CD4-positive, alpha-beta T cell treated with Interleukin-17A for 1 hour (primary cell): ENCODE measurements around the gene VSX1.

Experiments used
- DNase-seq: peaks from one replicate; pipeline ENCODE4 v3.0.0-alpha.2; 2020

VSX1 gene

DNA sequence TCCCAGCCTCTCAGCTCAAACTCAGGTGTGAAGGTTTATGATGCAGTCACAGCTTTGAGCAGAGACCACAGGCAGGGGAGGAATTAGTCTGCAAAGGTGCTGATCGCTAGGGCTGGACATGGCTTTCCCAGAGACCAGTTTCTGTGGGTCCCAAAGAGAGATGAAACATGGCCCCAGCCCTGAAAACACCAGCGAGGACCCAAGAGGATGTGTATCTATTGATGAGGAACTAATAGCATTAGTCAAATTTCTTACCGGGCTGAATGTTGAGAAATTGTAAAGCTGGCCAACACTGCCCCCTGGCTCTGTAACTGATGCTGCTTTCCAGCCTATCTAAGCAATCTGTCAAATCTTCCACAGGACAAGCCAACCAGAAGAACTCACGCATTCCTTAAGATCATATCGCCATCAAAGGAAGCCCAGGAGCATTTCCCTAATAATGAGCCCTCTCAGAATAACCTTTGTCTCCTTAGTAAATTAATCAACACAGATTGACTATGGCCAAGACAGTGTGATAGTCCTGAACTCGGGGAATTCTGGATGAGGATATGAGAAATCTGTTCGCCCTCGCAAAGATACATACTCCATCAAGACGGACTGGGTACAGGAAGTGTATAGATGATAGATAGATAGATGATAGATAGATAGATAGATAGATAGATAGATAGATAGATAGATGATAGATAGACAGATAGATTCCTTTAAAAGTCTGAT is 16.2 kb downstream of the VSX1 start:
- peak; percentile 80 for DNase-seq

DNA sequence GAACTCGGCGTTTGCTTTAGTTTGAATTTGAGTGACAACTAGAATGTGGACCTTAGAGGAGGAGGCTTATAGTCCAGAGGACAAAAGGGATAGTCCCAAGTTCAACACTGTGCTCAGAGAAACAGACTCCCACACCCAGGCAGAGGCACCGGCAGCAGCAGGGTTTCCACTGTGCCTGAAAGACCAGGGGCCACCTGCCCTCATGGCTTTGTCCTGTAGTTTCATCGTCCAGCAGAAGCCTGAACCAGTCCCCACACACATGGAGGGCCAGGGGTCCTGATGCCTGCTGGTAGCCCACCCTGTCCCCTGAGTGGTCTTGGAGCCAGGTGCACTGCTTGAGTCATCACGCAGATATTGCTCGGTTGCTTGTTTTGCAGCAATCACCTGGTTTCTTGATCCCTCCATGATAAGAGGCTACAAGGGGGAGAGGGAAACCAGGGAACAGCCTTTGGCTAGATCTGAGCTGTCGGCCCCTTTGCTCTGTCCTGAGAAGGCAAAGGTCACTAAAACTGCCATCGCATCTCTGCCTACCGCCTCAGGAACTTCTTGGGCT is 16.8 kb downstream of the VSX1 start:
- DNase-seq, result no peak

DNA sequence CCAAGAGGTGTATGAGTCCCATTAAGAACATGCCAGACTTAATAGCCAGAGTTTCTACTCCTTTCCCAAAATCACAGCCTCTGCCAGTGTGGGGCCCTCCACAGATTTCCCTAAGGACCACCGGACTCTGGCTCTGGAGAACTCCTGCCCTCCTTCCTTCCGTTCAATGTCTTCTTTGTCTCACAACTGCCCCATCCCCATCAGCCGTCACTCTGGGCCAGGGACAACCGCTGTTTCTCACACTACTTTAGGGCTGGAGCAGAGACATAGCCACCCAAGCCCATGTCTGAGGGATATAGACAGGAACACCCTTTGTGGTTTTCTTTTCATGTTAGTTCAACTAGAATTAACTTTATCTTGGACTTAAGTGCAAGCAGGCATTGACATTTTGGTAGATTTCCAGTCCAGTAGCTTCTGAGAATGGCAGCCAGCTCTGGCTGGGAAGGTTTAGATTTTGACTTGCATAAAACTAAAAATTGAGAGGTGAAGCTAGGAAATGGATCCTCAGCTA is 17.3 kb downstream of the VSX1 start:
- DNase-seq, result no peak

DNA sequence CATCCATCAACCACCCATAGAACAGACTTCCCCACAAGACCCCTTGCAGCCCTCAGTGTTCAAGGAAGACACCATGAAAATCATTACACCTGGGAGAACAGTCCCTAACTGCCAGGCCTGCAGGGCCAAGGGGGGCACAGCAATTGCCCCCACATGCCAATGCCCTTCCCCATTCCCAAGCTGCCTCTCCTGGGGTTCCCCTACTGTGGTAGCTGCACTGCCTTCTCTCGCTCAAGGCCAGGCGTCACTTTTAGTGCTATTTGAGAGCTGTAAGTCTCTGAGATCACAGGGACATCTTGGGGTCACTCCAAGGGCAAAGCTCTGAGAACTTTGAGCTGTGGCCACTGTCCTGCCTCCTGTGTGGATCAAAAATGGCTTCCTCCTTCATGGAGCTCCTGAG is 18.0 kb downstream of the VSX1 start:
- DNase-seq, result no peak

DNA sequence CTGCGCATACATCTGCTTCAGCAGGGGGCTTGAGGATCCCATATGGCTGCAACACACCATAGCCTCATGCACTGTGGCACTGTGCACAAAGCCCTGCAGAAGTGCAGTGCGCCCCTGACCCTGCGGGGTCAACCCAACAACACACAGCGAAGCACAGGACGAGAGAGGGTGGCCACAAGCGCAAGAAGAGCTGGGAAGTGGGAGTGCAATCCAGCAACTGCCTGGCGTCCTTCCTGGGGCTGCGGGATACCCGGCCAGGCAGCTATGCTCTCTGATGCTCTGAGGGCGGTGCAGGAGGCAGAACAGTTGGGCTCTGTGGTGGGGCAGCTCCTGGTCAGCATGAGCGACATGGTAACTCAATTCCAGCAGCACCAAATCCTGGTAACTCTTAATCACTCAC is 18.4 kb downstream of the VSX1 start:
- no peak for DNase-seq

DNA sequence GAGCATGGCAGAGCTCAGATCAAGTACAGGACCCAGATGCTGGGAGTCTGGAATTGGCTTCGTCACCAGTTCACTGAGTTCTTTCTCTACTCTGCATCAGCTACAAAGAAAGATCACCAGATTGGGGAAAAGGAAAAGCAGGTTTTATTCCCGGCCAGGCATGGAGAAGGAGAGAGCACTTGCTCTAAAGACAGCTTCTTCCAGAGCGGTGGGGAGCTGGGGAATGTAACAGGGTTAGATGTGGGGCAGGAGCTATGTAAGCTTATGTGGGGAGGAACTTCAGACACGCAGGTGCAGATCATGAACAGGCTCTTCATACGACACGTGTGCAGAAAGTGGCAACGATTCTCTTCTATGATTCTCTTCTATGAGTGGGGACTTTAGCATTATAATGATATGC is 19.1 kb downstream of the VSX1 start:
- no peak for DNase-seq

DNA sequence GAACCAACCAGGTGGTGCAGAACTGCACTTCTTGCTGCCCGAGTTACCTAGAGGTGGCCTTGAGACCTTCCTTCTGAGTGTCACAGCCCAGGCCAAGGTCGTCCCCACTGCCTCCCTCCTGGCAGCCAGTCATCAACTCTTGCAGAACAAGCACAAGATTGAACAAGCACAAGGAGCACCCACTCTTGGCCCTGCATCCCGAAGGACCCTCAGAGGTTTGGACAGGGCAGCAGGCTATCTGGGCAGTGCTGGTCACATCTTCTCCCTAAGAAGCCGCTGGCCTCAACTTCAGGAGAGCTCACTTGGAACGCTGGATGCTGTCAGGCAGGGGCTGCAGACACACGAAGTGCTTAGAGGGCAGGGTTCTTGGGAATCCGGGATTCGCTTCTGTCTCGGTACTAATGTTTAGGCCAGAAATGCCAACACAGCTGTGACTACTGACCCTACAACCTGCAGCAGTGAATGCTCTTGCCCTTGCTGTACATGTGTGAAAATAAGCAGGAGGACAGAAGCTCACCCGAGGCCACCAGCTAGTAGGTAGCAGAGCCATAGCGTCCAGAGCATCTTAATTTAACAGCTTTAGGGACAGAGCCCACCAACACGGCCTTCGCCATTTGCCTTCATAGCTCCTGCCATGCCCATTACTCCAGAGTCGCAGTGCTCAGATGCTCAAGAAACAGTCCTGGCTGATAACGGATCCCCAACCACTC is 20.0 kb downstream of the VSX1 start:
- DNase-seq, result no peak

DNA sequence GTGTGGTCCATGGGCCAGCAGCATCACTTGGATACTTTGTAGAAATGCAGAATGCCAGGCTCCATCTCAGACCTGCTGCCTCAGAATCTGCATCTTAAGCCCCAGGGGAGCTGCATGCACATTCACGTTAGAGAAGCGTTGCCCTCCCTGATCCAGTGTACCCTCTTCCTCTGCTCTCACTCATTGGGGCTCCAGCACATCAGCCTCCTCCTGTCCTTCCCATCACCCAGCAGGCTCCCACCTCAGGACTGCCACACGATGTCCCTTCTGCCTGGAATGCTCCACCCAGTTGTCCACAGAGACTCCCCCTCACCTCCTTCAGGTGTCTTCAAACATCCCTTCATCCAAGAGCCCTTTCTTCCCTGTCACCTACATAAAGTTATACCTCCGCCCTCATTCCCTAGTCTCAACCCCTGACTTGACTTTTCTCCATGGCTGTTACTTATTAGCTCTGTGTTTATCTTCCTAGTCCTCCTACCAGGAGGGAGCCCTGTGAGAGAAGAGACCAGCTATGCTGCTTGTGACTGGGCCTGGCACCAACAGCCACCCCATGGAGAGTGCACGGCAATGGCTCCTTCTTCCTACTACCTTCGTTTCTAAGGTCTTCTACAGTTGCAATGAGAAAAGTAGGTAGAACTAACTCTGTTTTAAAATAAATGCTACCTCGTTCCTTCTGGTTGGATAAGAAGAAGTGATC is 20.7 kb downstream of the VSX1 start:
- DNase-seq, result no peak

DNA sequence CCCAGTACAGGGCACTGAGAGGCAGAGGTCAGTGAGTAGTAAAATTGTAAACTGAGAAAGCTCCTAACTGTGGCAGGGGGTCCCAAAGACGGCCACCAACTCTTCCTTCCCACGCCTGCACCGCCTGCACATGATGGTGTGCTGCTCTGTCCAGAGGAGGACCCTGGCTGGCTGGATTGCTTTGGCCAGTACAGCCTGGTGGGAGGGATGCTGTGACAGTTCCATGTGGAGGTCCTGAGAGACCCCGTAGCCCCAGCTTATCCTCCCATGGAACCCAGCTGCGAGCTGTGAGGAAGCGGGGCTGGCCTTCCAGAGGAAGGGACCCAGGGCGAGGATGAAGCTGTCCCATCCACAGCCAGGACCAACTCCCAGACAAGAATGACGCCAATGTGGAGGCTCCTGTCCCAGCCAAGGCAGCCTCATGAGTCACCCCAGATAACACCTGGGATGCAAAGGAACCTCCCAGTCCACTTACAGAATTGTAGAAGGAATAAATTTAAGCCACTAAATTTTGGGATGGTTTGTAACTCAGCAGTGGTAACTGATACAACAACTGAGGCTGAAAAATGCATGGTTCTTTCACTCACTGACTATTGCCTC is 22.0 kb downstream of the VSX1 start:
- no peak for DNase-seq

DNA sequence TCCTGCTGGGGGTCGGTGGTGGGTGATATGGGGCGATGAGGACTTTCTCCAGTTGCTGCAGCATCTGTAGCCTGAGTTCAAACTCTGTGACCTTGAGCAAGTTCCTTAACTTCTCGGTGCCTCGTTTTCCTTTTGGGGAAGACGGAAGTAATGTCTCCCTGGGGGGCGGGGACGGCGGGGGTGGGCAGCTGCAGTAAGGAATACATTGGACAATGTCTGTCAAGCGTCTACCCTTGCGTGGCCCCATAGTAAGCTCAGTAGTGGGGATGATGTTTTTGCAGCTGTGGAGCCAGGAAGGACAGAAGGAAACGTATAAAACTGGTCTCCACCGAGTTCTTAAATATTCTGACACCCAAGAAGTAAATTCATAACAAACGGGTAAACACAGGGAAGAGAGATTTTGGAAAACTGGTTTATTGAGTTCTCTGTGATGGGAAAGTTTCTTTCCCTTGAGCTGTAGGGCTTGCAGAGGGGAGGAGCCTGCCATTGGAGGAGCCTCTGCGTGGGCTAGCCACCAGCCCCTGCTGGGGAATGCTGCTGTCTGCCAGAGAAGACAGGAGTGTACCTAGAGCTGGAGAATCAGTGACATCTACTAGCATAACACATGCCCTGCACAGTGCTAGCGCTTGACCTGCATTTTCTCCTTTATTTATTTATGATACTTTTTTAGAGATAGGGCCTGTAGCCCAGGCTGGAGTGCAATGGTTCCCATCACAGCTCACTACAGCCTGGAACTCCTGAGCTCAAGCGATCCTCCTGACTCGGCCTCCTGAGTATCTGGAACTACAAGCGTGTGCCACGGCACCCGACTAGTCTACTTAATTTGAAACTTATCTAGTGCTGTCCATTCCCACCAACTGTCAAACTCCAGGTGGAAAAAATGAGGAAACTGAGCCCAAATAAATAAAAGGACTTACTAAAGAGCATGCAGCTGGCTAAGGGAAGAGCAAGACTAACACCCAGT is 22.8 kb downstream of the VSX1 start:
- no peak for DNase-seq

DNA sequence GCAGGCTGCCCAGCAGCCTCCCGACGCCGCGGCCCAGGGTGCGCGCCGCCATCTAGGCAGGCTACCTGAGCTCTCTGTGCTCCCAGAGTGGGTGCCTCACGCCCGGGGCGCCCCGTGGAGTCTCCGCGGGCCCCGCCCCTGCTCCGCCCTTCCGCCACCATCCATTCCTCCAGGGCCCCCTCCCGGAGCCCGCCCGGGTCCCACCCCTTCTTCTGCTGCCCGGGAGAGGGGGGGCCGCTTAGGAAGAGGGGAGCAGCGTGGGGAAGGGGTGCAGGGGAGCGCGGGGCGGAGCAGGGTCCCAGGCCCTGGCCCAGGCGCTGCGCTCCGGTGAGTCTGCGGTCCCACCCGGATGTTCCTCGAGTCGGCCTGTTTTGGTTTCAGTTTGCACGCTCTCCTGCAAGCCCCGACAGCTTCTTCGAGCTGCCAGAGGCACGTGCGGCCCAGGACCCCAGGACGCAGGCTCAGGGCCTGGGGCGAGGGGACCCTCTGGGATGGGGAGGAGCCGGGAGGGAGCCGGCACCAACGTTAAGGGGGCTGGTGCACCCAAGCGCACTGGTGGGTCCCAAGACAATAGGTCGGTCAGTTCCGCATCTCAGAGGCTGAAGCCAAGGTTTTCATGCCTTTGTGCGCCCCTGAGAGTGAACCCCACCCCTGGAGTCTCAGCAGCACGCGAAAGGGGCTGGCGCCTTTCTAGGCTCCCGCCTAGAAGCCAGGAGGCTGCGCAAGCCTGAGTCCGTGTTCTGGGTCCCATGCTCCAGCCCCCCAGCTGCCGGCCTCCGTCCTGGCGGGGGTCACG is 23.7 kb downstream of the VSX1 start, which contains the start of gene ACSS1:
TSS of gene ACSS1 (minus strand) at position 89 of the 796 bp plus-strand sequence. CDS start at position 52, 37 bp downstream.
- peak; percentile 81 for DNase-seq

DNA sequence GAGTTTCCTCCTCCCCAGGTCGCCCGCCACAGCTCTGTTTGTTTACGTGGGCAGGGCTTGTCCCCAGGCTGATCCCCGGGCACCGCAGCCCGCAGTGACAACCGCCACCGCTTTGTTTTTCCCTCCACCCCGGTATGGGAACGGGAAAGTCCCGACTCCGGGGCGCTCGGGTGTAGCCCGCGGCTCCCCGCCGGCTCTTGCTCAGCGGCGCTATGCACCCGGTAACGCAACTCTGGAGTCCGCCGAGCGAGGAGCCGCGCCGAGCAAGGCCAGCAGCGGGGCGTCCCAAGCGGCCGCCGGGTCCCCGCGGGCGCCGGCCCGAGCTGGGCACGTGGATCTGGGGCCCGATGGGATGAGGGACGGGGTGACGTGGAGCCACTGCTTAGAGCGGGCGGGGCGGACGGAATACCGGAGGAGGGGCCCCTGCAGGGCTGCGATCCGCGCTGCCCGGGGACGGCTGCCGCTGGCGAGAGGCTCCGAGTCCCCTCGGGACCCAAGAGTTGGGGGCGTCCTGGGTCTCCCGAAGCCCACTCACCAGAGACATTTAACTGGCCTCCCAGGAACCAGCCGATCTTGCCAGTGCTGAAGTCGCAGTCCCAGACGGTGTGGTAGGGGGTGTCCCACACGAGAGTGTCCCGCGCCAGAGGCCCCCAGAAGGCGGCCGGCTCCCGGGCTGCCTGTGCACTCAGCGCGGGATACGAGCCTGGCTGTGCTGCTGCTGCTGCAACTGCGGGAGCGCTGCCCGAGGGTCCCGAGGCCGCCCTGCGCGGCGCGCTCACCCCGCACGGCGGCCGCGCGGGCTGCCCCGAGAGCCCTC is 24.5 kb downstream of the VSX1 start:
- peak; percentile 89 for DNase-seq

DNA sequence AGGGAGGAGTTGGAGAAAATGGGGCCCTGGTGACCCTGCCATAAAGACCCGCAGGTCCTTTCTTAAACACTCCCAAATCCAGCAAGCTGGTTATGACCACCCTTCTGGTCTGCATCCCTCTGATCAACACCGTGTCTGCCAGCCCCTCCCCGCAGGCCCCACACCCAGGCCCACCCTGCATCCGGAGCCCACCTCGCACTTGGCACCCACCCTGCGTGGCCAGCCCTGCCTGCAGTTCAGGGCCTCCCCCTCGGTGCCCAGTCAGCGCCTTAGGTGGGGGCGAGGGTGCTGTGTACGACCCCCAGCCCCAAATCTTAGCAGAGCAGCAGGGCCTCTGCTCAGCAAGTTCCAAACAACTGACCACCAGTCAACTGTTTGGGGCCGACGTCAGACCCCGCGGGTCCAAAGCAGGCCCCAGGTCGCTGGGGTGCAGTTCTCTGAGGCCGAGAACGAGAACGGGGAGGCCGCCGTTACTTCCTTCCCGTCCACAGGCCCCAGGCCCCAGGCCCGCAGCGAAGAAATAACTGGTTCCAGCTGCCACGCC is 25.2 kb downstream of the VSX1 start:
- no peak for DNase-seq

DNA sequence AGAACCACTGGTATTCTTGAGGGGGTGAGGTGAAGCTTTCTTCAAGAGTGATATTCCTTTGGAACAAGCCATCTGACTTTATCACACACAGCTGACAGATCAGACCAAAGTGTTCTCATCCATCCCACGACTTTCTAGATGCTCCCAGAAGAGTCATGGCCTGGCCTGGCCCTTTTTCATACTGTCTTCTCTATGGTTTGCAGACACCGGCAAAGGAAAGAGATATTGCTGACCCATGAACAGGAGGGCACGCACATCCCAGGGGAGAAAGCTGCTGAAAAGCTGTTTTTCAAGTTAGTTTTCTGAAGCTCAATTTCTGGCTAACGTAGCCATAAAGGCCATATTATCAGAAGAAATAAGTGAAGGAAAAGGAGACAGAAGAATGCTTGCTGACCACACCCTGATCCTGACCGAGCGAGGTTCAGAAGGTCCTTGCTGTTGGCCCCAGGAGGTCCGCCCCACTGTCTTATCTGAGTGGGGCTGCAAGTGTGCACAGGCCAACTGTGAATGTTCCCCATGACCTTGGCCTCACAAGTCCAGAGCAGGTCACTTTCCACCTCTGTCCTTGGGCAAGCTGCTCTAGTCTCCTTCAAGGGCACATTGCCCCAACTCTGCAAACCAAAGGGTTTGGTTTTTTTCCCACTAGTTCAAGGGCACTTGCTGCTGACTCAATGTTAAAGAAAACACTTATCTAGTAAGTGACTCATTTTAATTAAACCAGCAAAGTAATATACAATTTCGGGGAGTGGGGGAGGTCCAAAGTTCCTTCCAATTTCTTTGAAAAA is 26.0 kb downstream of the VSX1 start:
- DNase-seq, result no peak

DNA sequence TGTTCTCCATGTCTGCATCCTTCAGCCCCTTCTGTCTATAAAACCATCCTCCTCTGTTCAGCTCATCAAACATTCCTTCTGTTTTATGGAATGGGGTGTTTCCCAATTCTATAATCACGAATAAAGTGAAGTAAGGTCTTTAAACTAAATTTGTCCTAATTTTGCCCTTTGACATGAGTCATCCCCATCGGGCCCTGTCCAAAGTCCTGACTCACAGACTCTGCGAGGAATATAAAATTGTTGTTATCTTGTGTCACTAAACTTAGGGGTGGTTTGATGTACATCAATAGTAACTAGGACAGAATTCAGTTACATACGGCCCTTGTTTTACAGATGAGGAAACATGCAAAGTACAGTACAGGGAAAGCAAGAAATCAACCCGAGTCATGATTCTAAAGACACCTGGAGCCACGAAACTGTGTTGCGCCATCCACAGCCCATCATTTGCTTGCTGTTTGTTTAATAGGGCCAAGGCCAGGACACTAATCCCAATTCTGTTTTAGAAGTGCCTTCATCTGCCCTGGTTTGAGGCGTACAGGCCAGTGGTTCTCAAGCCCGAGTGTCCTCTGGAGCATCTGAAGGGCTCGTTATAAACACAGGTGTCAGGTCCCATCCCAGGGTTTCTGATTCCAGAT is 26.8 kb downstream of the VSX1 start:
- no peak for DNase-seq

DNA sequence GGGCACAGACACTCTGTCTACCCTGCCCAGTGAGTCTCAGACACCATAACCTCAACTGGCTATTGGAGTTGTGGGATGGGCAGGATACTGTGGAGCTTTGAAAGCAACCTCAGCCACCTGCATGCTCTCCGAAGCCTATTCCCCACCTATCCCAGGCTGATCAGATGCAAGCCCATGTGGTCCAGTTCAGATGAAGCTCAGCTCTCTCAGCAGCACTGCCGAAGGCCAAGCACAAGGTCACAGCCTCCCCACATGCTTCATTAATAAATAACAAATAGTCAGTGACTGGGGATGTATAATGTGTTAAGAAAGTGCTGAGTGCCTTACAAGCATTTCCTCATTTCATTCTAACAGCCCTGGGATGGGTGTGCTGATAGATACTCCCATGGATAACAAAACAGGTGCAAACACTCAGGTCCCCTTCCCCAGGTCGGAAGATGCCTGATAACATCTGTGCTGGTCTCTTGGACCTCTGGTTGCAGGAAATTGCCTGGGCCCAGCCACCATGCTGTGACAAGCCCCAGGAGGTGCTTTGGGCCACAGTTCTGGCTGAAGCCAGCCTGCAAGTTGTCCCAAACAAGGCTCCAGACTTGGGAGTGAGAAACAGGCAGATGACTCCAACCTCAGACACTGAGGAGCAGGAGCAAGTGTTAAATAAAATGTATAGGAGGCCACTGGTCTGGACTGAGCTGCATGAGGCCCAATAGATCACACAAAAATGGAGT is 27.7 kb downstream of the VSX1 start:
- DNase-seq, result no peak

DNA sequence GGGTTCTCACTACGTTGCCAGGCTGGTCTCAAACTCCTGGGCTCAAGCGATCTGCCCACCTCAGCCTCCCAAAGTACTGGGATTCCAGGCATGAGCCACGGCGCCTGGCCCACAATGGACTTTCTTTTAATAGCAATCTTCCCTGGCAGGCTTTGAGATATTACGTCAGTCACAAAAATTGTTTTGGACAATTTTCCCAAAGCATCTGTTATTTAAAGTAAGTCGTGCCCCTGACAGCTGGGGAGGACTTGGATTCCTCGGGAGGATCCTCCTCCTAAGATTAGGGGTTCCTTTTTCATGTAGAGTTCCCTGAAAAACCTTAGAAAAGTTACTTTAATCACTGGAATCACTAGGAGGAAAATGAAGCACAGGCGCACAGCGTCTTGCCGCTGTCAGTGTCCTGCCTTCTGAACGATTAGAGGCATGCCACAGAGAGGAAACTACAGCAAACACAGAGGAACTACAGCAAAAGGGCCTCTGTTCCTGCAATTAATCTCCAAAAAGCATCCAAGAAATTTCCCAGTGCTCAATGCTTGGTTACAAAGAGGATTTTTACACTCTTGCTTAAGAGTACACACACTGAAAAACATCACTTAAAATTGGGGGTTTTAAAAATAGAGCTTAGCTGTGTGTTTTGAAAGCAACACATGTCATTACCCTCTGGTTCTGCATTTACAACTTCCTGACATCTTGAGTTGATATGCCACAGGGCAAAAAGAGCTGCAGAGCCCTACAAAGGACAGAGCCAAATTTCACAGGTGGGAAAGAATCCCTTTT is 28.5 kb downstream of the VSX1 start:
- DNase-seq, result no peak
